Stimulated activated CD8-positive, alpha-beta memory T cell treated with anti-CD3 and anti-CD28 coated beads, Interleukin-15, amount 100 ng/mL, for 4 hours (primary cell): Measurements from ENCODE around the gene VPS8.
"Not testable (repeated sequence)": the region's sequence is repeated elsewhere in the genome, so short reads cannot be mapped to it uniquely, and the experiment has no call there.

Experiments used
- DNase-seq, 2 donors: peaks; one replicate each; pipeline ENCODE4 v3.0.0-alpha.2; 2020; ENCODE audit warnings: low read depth in 2 of 2

VPS8 gene

DNA sequence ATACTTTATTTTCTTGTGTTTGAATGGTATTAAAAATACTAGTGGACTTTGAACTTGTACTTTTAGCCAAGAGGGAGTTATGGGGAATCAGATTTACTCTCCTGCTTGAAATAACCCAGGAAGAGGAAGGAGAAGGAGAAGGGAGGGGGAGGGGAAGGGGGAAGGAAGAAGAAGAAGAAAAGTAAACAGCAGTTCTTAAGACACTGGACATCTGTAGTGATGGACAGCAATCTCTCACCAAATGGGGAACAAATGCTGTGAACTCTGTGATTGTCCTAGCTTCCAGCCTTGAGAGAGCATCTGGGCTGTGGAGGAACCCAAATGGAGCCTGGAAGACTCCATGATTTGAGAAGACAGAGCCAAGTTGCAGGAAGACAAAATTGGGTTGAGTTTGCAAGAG is 52.0 kb downstream of the VPS8 start:
- DNase-seq: no peak

DNA sequence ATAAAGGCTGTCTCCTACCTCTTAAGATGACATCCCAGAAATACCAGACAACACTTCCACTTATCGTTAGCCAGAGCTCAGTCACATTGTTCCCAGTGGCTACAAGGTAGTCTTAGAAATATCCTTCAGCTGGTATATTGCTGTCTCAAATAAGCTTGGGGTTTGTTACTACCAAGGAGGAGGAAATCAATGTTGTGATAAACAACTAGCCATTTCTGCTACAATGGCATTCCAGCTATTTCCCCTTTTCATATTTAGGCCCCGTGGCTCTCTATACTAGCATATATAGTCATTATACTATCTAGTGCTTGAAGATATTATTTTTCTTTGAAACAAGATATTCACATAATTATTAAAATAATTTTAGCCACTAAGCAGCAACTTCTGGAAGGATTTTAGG is 56.5 kb downstream of the VPS8 start:
- no peak for DNase-seq

DNA sequence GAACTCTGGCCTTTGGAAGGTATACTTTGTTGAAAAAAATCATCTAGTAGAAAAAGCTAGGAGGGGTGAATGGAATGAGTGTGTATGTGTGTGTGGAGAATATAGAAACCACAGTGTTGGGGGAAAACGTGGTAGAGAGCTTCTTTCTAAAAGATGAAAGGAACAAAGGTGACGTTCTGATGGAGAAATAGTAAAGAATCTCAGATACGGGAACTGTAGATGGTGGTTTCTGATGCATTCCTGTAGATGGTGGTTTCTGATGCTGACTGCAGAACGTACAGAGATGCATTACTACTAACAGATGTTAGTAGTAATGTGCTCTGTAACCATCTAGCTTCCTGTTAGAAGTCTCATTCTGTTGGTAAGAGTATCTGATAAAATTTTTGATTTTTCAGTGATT is 60.2 kb downstream of the VPS8 start:
- DNase-seq: no peak

DNA sequence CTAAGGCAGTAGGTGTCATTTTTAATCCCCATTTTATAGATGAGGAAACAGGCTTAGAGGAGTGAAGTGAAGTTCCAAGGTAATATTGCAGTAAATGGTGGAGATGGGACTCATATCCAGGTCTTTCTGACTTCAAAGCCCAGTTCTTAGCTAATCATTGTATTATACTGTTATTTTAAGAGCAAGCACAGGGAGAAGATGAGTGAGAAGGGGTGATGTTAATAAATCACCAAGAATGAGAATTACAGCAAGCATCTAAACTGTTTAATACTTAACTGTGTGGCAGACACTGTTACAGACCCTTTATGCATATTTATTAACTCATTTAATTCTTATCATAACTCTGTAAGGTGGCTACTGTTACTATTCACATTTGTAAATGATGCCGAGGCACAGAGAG is 61.2 kb downstream of the VPS8 start:
- no peak for DNase-seq

DNA sequence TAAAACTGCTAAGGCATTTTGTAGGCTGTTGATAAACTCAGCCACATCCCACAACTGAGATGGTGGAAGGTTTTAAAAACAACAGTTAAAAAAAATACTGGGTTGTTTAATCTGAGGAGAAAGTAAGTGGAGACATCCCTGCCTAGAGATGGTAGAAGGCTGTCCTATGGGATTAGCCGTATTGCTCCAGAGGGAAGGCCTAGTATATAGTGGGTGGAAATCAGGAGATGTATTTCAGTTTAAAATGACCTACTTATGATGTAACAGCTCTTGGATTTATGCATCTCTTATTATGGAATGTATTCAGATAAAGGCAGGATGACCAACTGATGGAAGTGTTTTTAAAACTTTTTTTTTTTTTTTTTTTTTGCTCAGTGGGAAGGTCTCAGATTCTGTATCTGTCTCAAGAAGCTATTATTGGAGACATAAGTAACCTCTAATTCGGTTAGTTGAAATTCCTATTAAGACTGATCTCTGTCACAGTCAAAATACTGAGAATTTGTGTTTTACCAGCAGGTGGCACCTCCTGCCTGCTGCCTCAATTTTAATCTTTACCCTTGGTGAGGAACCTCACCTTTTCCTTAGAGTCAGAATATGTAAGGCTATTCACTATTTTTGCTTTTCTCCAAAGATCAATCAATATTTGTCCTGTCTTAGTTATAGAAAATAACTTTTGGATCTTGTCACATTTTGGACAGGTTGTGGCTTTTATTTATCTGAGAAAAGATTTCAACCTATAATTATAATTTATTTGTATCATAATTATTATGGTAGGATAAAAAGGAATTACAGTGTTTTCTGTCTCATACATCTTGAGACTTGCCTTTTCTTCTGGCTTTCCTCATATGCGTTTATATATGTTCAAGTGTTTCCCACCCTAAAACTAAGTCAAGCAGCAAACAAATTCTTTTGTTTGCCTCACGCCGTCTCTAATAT is 63.0 kb downstream of the VPS8 start:
- DNase-seq: no peak

DNA sequence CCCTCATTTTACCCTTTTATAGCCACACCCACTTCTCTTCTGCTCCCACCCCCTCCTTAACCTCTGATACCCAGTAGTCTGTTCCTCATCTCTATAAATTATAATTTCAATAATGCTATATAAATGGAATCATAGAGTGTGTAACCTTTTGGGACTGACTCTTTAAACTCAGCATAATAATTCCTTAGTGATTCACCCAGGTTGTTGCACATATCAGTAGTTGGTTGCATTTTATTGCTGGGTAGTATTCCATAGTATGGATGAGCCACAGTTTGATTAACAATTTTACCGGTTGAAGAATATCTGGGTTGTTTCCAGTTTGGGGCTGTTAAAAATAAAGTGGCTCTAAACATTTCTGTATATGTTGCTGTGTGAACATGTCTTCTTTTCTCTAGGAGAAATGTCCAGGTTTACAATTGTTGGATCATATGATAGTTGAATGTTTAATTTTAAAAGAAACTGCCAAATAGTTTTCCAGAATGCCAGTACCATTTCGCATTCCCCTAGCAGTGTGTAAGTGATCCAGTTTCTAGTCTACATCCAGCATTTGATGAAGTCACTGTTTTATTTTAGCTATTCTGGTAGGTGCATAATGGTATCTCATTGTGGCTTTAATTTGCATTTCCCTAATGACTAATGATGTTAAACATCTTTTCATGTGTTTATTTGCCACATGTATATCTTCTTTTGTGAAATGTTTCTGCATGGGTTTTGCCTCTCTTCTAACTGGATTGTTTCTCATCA is 68.5 kb downstream of the VPS8 start:
- DNase-seq: no peak

DNA sequence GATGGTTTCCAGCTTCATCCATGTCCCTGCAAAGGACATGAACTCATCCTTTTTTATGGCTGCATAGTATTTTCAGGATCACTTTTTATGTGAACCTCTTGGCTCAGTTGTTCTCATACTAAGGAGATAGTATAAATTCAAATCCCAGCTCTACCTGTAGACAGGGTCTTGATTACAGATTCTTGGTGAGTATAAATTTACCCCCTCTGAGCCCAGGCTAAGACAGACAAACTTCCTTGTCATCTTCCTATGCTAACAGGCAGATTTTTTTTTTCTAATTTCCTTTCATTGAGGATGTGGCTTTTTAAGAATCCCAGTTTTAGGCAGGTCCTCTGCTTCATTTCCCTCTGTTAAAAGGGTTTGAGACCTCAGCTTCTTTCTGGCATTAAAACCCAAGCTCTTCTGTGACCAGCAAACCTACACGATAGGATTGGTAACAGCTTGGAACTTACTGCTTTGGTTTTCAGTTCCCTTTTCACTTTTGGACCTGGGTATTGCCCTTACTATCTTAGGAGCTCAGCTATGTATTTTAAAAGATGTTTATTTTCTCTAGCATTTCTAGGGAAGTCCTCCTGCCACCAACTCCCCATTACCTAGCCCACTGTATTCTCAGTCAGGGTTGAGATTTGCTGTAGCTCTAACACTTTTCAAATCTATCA is 72.5 kb downstream of the VPS8 start:
- DNase-seq: no peak

DNA sequence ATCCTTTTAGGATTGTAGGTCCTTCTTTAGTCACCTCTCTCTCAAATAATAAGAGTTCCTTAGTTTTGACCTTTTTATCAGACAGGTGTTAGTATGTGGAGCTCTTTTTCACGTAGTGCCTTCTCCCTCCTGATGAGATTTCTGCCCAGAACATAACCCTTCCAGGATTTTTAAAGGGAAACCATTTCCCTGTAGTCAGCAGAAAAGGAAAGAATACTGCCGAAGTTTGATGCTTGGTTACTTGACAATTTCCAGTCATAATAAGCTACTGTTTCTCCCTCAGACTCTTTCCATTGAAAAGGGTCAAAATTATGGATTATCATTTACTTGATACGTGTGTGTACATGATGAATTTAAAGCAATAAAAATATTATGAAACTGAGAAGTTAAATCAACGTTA is 73.1 kb downstream of the VPS8 start:
- no peak for DNase-seq

DNA sequence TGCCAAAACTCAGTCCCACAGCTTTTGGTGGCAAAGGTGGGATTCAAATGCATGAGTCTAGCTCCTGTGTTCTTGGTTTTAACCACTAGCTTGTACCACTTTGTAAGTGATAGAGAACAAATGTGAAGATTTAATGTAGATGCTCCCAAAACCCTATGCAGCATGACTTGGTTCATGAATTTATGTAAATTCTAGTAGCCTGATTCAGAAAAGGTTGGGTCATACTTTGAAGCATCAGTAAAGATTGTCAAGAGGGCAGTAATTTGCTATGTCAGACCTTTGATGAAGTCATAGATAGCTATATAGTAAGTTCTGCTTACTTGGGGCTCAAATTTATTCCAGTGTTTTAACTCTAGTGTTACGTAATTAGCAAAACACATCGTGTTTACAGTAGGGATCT is 75.6 kb downstream of the VPS8 start:
- no peak for DNase-seq

DNA sequence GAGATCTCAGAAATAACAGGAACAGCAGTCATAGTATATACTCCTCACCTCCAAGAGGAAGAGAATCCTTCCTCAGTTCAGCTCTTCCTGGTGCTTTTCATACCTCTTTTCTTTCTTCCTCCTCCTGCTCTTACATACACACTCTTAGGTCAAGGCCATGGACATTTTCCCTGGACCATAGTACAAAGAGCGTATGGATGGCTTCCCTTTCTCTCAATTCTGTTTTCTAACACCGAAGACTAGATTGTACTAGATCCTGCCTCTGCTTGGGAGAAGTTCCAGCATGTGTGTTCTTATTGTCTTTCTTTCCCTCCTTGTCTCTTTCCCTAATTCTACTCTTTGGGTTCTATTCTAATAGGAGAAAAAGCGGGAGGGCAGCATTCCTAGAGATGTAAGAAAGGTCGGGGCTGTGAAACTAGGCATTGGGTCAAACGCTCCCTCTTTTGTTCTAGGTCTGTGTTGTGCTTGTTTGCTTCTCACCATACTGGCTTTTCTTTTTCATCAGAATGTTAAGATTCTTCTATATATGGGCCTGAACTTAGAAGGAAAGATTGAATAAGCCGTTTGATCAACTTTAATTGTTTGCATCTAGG is 77.4 kb downstream of the VPS8 start:
- no peak for DNase-seq

DNA sequence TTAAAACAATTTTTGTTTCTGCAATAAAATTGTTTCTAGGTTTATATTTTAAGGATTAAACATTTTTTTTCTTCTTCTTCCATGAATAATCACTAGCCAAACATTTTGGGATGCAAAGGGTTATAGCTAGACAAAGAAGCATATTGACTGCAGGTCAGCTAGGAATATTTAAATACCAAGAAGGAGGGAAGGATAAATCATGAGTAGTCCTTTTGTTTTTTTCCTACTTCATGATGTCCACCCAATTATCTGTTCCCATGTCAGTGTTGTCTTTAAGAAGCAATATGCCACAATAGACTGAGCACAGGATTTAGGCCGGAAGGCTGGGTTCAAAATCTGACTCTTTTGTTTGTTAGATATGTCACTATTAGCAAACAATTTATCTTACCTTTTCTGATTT is 82.1 kb downstream of the VPS8 start:
- no peak for DNase-seq

DNA sequence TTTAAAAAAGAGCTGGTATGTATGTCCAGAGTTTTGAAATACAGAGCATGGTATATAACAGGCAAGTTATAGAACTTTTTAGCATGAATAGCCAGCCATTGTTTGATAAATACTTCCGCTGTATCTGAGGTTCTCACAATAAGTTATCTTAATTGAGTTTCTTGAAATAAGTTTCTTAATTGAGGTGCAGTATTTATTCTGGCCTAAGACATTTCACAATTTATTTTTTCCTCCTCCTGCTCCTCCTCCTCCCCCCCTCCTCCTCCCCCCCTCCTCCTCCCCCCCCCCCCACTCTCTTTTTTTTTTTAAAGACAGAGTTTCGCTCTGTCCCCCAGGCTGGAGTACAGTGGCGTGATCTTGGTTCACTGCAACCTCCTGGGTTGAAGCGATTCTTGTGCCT is 83.4 kb downstream of the VPS8 start:
- no peak for DNase-seq

DNA sequence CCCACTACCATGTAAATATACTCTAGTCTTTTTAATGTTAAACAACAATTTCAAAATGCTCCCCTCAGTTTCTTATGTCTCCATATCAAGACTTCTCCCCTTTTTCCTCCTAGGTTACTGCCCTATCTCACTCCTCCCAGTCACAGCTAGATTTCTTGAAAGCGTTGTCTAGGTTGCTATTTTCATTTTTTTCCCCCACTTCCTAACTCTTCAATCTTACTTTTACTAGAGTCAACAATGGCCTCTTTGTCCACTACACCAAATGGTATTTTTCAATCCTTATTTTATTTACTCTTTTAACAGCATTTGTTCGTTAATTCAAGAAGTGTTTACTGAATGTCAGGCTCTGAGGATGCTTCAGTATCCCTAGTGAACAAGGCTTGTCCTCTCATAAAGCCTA is 84.4 kb downstream of the VPS8 start:
- no peak for DNase-seq

DNA sequence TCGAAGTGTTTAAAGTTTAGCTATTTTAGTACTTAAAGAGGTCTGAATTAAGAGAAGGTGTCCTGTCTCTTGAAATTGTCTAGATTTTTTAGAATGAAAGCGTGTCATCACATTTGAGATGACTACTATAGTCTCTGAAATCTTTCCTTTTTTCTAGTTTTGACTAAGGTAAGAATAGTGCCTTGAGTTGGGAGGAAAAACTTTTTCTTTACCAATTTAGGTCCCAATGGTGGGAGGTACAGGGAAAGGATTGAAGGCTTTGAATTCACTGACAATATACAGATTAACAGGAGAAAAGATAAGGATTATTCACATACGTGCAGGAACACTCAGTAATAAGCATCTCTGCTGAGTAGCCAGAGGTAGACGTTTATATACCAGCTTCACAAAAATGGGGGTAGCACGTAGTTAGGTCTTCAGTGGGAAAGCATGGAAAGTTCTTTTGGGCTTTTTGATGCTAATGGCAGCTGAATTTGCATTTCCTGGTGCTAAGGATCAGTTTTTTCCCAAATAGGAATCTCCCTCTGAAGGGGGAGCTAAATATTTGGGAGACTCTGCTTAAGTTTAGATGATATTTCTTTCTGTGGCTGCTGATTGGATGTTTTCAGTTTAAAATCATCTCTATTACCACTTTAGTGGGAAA is 88.1 kb downstream of the VPS8 start:
- no peak for DNase-seq

DNA sequence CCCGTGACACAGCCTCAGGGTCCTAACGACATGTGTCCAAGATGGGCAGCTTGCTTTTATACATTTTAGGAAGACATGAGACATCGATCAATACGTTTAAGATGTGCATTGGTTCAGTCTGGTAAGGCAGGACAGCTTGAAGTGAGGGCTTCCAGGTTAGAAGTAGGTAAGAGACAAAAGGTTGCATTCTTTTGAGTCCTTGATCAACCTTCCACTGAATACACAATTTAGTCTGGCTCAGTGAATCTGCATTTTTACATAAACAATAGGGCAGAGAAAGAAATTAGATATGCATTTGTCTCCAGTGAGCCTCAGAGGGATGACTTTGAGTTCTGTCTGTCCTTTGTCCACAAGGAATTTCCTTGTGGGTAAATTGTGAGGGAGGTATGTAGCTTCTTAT is 95.1 kb downstream of the VPS8 start:
- DNase-seq: not testable (repeated sequence)

DNA sequence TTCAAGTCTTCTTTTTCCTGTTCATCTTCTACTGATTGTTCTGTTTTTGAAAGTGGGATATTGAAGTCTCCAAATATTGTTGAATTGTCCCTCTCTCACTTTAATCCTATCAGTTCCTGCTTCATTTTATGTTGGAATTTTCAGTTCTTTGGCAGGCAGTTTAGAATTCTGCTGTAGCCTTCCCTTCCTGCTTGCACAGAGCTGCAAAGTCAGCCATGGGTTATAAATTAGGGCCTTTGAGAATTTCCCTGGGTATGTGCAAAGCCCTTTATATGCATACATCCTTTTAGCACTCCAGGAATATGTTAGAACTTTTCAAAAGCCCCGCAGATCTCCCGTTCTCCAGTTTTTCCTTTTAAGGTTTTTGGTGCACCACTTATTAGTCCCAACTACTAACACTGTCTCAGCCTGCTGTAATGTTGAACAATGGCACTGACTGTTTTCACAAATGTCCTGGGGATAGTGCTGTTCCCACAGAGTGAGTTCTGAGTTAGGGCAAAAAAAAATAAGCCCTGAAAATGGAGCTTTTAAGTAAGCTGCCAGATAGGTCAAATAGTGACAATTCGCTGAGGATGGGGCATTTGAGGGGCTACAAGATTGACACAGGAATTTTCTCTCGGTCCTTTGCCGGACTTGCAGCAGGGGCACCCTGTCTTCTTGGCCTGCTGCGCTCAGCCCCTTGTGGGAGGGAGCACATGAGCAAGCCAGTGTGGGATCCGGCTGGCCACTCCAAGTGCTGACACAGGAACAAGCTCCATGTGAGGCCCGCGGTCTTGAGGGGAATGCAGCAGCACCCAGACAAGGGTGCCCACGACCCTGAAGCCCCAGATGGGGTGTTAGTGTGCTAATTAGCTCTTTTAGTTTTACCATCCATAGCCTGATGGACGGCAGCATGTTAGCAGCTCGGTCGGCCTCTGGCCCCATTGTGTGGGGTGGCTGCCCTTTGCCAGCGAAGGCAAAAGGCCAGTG is 96.0 kb downstream of the VPS8 start:
- no peak for DNase-seq

DNA sequence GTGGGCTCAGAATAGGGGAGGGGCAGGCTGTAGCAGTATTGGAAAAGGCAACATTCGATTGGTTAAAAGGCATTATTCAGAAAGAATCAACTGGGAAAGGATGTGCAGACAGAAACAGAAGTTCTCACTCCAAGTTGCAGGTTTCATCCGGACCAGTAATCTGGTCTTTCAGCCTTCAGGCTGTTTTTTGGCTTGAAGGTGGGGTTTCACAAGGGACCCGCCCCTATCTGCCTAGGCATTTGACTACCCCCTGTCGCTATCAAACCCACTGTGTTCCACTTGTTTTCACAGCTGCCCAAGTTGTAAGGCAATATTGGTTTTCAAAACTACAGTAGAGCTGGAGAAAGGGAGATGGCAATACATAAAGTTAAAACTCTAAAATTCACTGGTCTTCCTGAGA is 96.9 kb downstream of the VPS8 start:
- DNase-seq: no peak

DNA sequence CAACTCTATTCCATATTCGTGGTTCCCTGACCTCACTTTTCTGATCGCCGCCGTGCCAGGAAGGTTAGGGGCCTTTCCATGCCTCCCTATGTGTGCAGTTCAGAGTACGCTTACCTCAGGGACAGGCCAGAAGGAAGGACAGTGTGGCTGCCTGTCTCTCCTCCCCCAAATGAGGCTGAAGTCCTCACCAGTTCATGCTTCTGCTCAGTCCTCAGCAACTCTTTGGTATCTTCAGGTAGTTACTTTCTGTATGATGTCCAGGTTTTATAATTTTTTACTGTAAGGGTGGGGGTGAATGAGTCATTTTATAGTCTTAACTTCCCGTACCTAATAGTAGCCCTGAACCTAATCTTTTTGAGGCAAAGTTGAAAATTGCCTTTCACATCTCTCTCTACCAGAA is 98.7 kb downstream of the VPS8 start:
- DNase-seq: no peak

DNA sequence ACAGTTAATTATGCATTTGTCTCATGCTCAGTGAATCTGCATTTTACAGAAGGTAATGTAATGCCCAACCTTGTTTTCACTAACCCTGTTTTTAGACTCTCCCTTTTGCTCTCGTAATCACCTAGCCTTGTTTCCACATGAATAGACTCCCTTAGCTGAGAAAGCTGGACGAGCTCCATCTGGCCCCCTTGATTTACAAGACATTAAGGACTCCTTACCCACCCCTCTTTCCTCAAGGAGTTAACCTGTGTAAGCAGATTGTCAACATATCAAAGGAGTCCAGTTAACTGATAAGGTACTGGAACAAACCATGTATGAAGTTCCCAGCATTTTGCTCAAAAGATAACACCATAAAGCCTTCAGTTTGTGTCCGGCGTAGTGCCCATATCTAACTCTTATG is 99.6 kb downstream of the VPS8 start:
- DNase-seq: no peak

DNA sequence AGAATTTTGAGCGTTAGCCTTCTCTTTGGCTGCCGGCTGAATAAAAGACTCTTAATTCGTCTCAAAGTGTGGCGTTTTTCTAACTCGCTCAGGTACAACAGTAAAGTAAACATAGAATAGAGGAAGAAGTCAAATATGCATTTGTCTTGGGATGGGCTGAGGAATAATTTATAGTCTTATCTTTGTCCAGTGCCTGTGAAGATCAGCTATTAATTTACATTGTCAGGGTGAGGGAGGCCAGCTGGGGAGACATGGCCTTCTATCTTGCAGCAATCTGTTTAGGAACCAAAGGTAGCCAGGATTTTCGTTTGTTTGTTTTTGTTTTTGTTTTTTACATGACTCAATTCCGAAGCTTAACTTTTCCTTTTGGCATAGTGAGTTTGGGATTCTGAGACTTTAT is 100.2 kb downstream of the VPS8 start:
- DNase-seq: no peak

DNA sequence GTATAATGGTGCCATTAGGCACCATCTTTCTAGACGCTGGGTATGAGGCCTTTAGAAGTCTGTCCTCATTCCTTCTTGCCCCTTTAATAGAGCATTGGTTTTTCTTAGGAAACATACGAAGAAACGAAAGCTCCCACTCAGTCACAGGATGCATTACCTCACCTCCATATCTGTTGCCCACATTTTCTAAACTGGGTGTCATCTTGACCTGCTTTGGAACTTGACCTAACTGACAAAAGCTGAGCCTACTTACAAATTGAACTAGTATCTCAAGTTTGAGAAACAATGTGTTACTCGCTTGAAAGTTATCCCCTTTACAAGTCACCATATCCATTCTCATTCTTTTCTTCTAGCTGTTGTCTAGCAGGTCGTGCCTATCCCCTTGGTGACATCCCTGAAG is 102.7 kb downstream of the VPS8 start:
- no peak for DNase-seq
